GM10847 (cell line): ENCODE data around the gene KRT86.

Source experiments
- POLR2A ChIP-seq: IDR thresholded peaks from 2 replicates; pipeline ENCODE4 v1.6.1; 2011; ENCODE audit not compliant: insufficient read length; ENCODE audit errors: extremely low read depth

KRT86 gene

DNA sequence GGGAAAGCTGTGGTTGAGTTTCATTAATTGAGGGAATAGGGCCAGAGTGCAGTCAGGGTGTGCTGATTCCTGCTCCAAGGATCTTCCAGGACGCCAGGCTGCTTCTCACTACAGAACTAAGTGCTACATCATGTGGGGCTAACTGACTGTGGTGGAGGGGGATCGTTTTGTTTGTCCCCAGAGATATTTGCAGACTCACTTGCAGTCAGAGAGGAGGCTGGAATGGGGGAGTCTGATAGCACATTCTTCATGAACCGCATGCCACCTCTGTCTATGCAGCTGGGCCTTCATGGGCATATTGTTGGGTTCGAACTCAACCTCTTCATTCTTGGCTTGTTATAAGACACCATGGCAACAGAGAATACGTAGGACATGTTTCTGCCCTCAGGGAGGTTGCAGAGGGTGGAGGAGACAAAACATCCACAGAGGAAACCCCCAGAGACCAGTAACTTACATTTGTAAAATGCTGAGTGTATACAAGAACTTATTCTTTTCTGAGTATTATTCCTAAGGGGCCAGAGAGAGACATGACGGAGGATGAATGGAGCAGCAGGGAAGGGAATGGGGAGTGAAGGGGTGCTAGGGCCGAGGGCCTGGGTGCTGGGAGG is 28.4 kb upstream of the KRT86 start:
- TF ChIP-seq POLR2A = no peak

GRCh38 chr12:52246720-52247621 is 27.5 kb upstream of the KRT86 start:
- no peak for TF ChIP-seq POLR2A

GRCh38 chr12:52247622-52248540 is 26.6 kb upstream of the KRT86 start:
- TF ChIP-seq POLR2A = no peak

GRCh38 chr12:52248541-52249461 is 25.6 kb upstream of the KRT86 start:
- TF ChIP-seq POLR2A = no peak

- TF ChIP-seq POLR2A = no peak
Measured at GRCh38 chr12:52249511-52250047, 24.9 kb upstream of the KRT86 start.

DNA sequence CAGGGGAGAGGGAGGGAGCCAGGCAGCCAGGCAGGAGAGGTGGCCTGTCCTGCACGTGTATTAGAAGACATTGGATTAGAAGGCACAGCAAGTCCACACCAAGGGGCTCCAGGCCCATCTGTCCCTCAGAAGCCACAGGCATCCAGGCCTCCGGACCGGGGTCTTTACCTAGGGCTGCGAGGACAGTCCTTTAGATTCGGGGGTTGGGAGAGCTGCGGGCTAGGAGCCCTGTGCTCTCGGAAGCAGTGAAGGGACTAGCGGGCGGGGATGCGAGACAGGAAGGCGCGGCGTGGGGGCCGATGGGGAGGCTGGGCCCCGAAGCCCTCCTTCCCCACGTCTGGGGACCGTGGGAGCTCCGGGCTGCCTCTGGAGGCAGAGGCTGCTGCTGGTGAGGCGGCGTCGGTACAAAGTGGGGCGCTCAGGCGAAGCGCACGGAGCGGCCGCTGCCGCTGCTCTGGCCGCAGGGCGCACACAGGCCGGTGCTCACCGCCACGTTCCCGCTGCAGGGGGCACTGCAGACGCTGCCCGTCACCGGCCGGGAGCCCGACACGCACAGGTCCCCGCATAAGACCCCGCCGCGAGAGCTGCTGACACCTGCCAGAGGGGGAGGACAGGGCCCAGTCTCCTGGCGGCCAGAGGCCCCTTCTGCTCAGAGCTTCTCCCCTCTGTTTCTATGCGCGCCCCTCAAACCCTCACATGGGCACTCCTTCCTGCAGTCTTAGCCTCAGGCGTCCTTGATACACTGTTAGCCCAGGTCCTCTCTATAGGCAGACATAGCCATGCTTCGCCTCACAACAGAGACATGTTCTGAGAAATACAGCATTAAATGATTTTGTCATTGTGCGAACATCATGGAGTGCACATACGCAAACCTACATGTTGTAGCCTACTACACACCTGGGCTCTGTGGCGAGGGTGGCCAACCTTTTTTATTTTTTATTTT is 24.1 kb upstream of the KRT86 start:
- TF ChIP-seq POLR2A = no peak

DNA sequence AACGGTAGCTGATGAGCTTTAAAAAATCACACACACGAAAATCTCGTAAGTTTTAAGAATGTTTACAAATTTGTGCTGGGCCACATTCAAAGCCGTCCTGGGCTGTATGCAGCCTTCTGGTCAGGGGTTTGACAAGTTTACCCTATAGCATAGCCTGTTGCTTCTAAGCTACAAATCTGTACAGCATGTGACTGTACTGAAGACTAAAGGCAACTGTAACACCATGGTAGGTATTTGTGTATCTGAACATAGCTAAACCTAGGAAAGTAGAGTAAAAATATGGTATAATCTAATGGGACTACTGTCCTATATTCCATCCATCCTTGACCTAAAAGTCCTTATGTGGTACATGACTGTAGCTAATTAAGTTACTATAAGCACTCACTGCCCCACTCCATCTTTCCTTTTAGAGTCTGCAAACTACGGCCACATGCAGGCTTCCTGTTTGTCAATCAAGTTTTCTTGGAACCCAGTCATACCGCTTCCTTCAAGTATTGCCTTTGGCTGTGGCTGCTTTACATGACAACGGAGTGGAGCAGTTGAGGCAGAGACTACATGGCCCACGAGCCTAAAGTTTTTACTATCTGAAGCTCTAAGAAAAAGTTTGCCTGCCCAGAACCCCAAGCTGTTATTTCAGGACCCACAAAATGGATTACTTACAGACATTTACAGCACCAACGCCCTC is 22.9 kb upstream of the KRT86 start:
- TF ChIP-seq POLR2A = no peak

GRCh38 chr12:52252728-52253343 is 21.6 kb upstream of the KRT86 start:
- no peak for TF ChIP-seq POLR2A

DNA sequence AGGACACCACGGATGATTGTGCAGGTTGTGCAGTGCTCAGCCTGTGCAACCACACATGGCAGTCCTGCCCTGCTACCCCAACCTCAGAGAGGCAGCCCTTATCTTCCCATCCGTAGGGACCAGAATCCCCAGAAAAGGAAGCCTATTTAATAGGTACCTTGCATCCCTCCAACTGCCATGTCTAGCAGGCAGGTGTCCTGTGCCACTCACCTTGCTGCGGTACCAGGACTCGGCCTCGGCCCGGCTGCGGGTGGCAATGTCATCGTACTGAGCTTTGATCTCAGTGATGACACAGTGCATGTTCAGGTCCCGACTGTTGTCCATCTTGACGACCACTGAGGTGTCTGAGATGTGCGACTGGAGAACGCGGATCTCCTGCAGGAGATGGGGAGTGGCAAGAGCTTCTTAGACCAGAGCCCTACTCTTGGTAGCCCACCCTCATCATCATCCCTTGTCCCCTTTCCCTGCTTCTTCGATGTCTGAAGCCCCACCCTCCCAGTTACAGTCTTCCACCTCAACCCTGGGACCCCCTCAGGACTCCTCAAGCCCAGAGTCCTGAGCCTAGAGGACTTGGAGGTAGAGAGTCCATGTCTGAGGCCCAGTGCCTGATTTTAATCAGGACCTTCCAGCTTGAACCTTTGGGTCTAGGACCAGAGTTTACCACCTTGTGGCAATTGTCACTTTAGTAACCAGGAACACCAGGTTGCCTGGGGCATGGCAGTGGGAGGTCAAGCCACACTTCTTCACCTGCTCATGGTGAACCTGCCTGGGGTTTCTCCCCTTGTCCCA is 20.9 kb upstream of the KRT86 start:
- TF ChIP-seq POLR2A = no peak

- no peak for TF ChIP-seq POLR2A
Measured at GRCh38 chr12:52254180-52254964, 20.1 kb upstream of the KRT86 start.
